HepG2 (cell line): Measurements from ENCODE around the gene SMAD6. TPM values are rescaled to one million over a fixed set of nuclear protein-coding genes. Genes with fewer than 3 reads are reported as not detected.

Experiments
- ATAC-seq: fragments of 200-7000 bp; cut with Tn5 transposase; 3 replicates; pipeline ENCODE4 v1.9.1; 2020; ENCODE audit warnings: mild to moderate bottlenecking, moderate library complexity
- BruUV-seq: library from RNA; stranded (reverse); fragments of 400-500 nt; replicated peaks from 2 replicates; lab custom pipeline; 2021; lab: Mats Ljungman, UMichigan
- CTCF ChIA-PET: fragments of 300-600 bp; formaldehyde crosslinking; extraction: SDS; loops from one replicate; lab custom pipeline; 2021; ENCODE audit warnings: low total read pairs, inconsistent platforms, low intra/inter-chr PET ratio; lab: Yijun Ruan, JAX
- POLR2A ChIA-PET: fragments of 350-600 bp; sonication (Branson Sonifier 250); formaldehyde crosslinking; loops from one replicate; lab custom pipeline; 2020; ENCODE audit warnings: antibody characterized with exemption, inconsistent platforms; lab: Yijun Ruan, JAX
- DNase-seq: peaks from one replicate; pipeline ENCODE4 v3.0.0-alpha.2; 2015; ENCODE audit warnings: low spot score
- FAIRE-seq: peaks from 3 replicates; lab custom pipeline; 2011; peaks lifted over from hg19 to GRCh38; lab: Jason Lieb, UNC
- H2AFZ ChIP-seq: one replicate; pipeline ENCODE4 v1.6.1; 2011; ENCODE audit warnings: low read length, inconsistent platforms
- H3K27ac ChIP-seq: fragments of 300-600 bp; 3 replicates; pipeline ENCODE4 v1.8.0; 2011; ENCODE audit warnings: mixed run types, mild to moderate bottlenecking, mixed read lengths, low read length, inconsistent platforms; ENCODE audit not compliant: insufficient read depth; ENCODE audit errors: extremely low read length
- H3K27me3 ChIP-seq, 2 experiments: fragments of 200-600 bp in 1 of 2; 2 replicates in 1 of 2; 3 replicates in 1 of 2; pipeline versions ENCODE4 v1.6.0 to v1.8.0; 2011; ENCODE audit warnings: low read length in 2 of 2, mild to moderate bottlenecking in 2 of 2, moderate library complexity in 2 of 2, inconsistent platforms in 1 of 2; ENCODE audit not compliant: insufficient read depth in 2 of 2, control insufficient read depth in 1 of 2
- H3K36me3 ChIP-seq, 2 experiments: fragments of 200-600 bp in 1 of 2; replicated peaks in 1 of 2; 2 replicates in 1 of 2; 3 replicates in 1 of 2; pipeline versions ENCODE4 v1.5.1 to v1.8.0; 2011; ENCODE audit warnings: low read length in 2 of 2, inconsistent platforms in 1 of 2; ENCODE audit not compliant: insufficient read depth in 2 of 2, control insufficient read depth in 1 of 2
- H3K4me1 ChIP-seq: 2 replicates; pipeline ENCODE4 v1.5.1; 2012; ENCODE audit warnings: low read length, inconsistent platforms; ENCODE audit not compliant: insufficient read depth
- H3K4me2 ChIP-seq: 2 replicates; pipeline ENCODE4 v1.6.0; 2011; ENCODE audit warnings: low read depth, low read length, inconsistent platforms
- H3K4me3 ChIP-seq, 3 experiments: fragments of 200-600 bp in 1 of 3; sonication (generic), shearing (Covaris generic) in 1 of 3; replicated peaks in 1 of 3; 2 replicates each; pipeline ENCODE4 v1.5.1; 2011 to 2016; ENCODE audit warnings: low read length in 3 of 3, inconsistent platforms in 2 of 3, low read depth in 2 of 3, mild to moderate bottlenecking in 2 of 3, control low read depth in 1 of 3, mixed read lengths in 1 of 3; ENCODE audit not compliant: insufficient read depth in 1 of 3
- H3K79me2 ChIP-seq: one replicate; pipeline ENCODE4 v1.6.1; 2011; ENCODE audit warnings: low read length, inconsistent platforms; ENCODE audit not compliant: insufficient read depth
- H3K9ac ChIP-seq: 2 replicates; pipeline ENCODE4 v1.6.0; 2011; ENCODE audit warnings: mild to moderate bottlenecking, low read depth, low read length, inconsistent platforms; ENCODE audit not compliant: insufficient read depth
- H3K9me3 ChIP-seq: 2 replicates; pipeline ENCODE4 v1.5.1; 2012; ENCODE audit warnings: mild to moderate bottlenecking, low read length
- H4K20me1 ChIP-seq: 2 replicates; pipeline ENCODE4 v1.6.0; 2011; ENCODE audit warnings: inconsistent platforms, mild to moderate bottlenecking, low read length, moderate library complexity; ENCODE audit not compliant: insufficient read depth
- FOXA3 ChIP-seq: IDR thresholded peaks from 2 replicates; pipeline ENCODE4 v1.6.1; 2016; ENCODE audit warnings: missing genetic modification reagents, missing compliant biosample characterization
- HDAC1 ChIP-seq: sonication (generic); formaldehyde crosslinking; IDR thresholded peaks from 2 replicates; pipeline ENCODE4 v1.5.1; 2020; ENCODE audit warnings: mild to moderate bottlenecking, missing genetic modification reagents
- KDM3A ChIP-seq: IDR thresholded peaks from 2 replicates; pipeline ENCODE4 v1.6.1; 2018; ENCODE audit warnings: low read depth, missing compliant biosample characterization
- NCOA1 ChIP-seq: sonication (generic); formaldehyde crosslinking; IDR thresholded peaks from 2 replicates; pipeline ENCODE4 v1.9.0; 2021; ENCODE audit warnings: missing genetic modification reagents
- NFE2L1 ChIP-seq: sonication (generic); formaldehyde crosslinking; IDR thresholded peaks from 2 replicates; pipeline ENCODE4 v1.4.0; 2020; ENCODE audit warnings: missing genetic modification reagents, mild to moderate bottlenecking, borderline replicate concordance
- PHB2 ChIP-seq: fragments of 450-650 bp; IDR thresholded peaks from 2 replicates; pipeline ENCODE4 v1.6.1; 2018; ENCODE audit not compliant: partially characterized antibody
- POLR2G ChIP-seq: fragments of 200-400 bp; formaldehyde crosslinking; IDR thresholded peaks from 2 replicates; pipeline ENCODE4 v1.6.1; 2018; ENCODE audit warnings: mild to moderate bottlenecking, low read depth, low read length, moderate library complexity
- TCF7 ChIP-seq: sonication (generic); IDR thresholded peaks from 2 replicates; pipeline ENCODE4 v1.6.1; 2016; ENCODE audit warnings: antibody characterized with exemption, low read depth
- TOPORS ChIP-seq: sonication (generic); formaldehyde crosslinking; IDR thresholded peaks from 2 replicates; pipeline ENCODE4 v1.8.0; 2023; ENCODE audit warnings: mild to moderate bottlenecking, missing genetic modification reagents
- TRIM24 ChIP-seq: sonication (generic); formaldehyde crosslinking; IDR thresholded peaks from 2 replicates; pipeline ENCODE4 v1.8.0; 2022; ENCODE audit warnings: mild to moderate bottlenecking, missing genetic modification reagents
- XRCC5 ChIP-seq: fragments of 200-400 bp; formaldehyde crosslinking; optimal IDR thresholded peaks from 2 replicates; pipeline ENCODE3; 2017; ENCODE audit warnings: mild to moderate bottlenecking, low read length
- ZBTB38 ChIP-seq: sonication (generic); formaldehyde crosslinking; IDR thresholded peaks from 2 replicates; pipeline ENCODE4 v1.5.1; 2020; ENCODE audit warnings: mild to moderate bottlenecking, missing genetic modification reagents
- ZC3H13 ChIP-seq: sonication (generic); formaldehyde crosslinking; IDR thresholded peaks from 2 replicates; pipeline ENCODE4 v1.8.1; 2023; ENCODE audit warnings: mild to moderate bottlenecking, missing genetic modification reagents, moderate library complexity
- ZFP41 ChIP-seq: sonication (generic); formaldehyde crosslinking; IDR thresholded peaks from 2 replicates; pipeline ENCODE4 v1.4.0; 2020; ENCODE audit warnings: mild to moderate bottlenecking, missing genetic modification reagents, borderline replicate concordance
- ZFP82 ChIP-seq: sonication (generic); formaldehyde crosslinking; IDR thresholded peaks from 2 replicates; pipeline ENCODE4 v1.5.1; 2020; ENCODE audit warnings: mild to moderate bottlenecking, missing genetic modification reagents, borderline replicate concordance
- ZNF331 ChIP-seq: sonication (generic); formaldehyde crosslinking; IDR thresholded peaks from 2 replicates; pipeline ENCODE4 v1.4.0; 2020; ENCODE audit warnings: missing genetic modification reagents
- WGBS: methylation state at CpG from one replicate; pipeline ENCODE4 v1.1.6; 2017; ENCODE audit warnings: low lambda C conversion rate; 5-methylcytosine and 5-hydroxymethylcytosine counted together
- in situ Hi-C: cut with HindIII; loops from 2 replicates; pipeline ENCODE4 v1.10.0; 2017; ENCODE audit warnings: low pct_unique_long_range_greater_than_20kb; ENCODE audit not compliant: extremely low pct_ligation_motif_present
- intact Hi-C: fragments of 100-400 bp; cut with micrococcal nuclease; formaldehyde crosslinking; loops from one replicate; pipeline ENCODE4 v1.10.0; 2022; ENCODE audit not compliant: unreplicated experiment
- polyA plus RNA-seq, 8 experiments: library from polyadenylated mRNA; depleted of rRNA in 3 of 8; stranded (reverse) in 7 of 8; unstranded in 1 of 8; fragments of >200 nt; fragmentation: Illumina TruSeq in 4 of 8; extraction: Trizol in 4 of 8; gene quantifications; 2 replicates each; pipeline versions ENCODE4 v1.2.1 to v1.2.3, GENCODE V29; 2011 to 2016; ENCODE audit warnings: low read depth in 4 of 8, missing spikeins in 1 of 8, mixed read lengths in 1 of 8; ENCODE audit not compliant: insufficient read depth in 1 of 8
- total RNA-seq, 5 experiments: library from RNA; depleted of rRNA; stranded (reverse); fragments of >200 nt; fragmentation: Illumina TruSeq; extraction: Trizol; gene quantifications; 2 replicates each; pipeline ENCODE4 v1.2.3, GENCODE V29; 2016; ENCODE audit warnings: low read depth in 1 of 5
- TF ChIP-seq, protein P1 (sequence below): sonication (generic); formaldehyde crosslinking; IDR thresholded peaks from 2 replicates; pipeline ENCODE4 v1.5.1; 2020; ENCODE audit warnings: mild to moderate bottlenecking, missing genetic modification reagents, moderate library complexity
- TF ChIP-seq, protein P2 (sequence below): sonication (generic); IDR thresholded peaks from 2 replicates; pipeline ENCODE4 v1.6.1; 2016; ENCODE audit warnings: low read depth, borderline replicate concordance
- TF ChIP-seq, protein P3 (sequence below): IDR thresholded peaks from 2 replicates; pipeline ENCODE4 v1.6.1; 2012; ENCODE audit warnings: inconsistent platforms

SMAD6 gene
- total and polyA plus RNA-seq, 2 of the 13 experiments (the other 11 are each of a cell fraction or from before 2014, with no cell fraction given), result 3.3 to 4.4 TPM

DNA sequence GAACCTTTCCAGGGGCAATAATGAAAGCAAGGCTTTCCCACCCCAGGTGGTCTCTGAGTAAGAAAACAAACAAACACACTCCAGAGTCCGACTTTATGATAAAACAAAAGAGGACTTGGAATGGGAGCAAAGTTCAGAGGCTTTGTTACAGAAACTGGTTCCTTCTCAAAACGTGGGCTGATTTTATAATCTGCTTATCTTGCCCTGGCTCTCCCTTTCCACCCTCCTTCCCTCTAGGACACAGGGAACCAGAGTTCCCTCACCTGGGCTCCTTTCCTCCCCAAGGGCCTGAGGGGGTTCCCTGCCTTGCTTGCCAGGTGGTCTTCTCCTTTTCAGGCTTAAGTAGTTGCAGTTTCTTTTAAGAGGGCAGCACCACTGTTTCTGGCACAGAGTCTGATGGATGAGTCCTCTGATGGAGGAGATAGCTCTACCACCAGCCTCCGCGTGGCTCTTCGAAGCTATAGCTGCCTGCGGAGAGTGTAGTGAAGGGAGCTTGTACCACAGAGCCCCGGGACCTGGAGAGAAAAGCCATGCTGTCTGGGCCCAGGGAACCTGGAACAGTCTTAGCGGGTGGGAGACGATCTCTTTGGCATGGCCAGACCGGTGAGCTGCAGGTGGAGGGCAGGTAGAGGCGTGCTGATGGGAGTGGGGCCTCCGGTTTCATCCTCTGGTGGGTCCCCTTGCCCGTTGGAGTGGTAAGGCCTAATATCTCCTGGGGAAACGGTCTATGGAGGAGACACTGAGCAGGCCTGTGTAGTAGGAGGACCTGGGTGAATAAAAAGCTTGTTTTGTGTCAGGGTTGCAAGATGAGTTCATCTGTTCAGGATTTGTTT lies 68.7 kb downstream of the SMAD6 start (continued):
- TF ChIP-seq NCOA1 (CRISPR knock-in tag) (peak; percentile 54; the same call in 1 of the 2 replicates), TRIM24 (no peak), ZC3H13 (CRISPR knock-in tag) (no peak), NFE2L1 (CRISPR knock-in tag) (no peak), ZBTB38 (CRISPR knock-in tag) (no peak), ZFP82 (no peak), ZNF331 (CRISPR knock-in tag) (peak; percentile 41; the same call in 1 of the 2 replicates)

DNA sequence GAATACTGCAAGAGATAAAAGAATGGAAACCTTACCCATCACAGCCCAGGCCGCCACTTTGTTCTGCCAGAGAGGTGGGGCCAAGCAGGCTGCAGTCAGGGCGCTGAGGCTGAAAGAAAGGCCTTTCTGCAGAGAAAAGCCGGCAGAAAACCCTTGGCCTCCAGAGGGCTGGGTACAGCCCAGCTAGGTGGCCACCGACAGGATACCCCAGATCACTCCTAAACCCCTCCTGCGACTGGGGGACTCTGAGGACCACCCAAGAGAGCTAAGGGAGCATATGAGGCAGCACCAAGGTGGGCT lies 69.3 kb downstream of the SMAD6 start:
- WGBS, result 0% methylated on average over 1 of the region's 5 CpGs
- Histone ChIP-seq H3K4me3 (peak overlapping the region; percentile 15 to 70 (median 38); a peak in 5 of 6 replicates), H3K36me3 (no peaks in the 10 kb centered on the region), H3K9me3 (no peaks in the 10 kb centered on the region), H3K4me2 (peak overlapping the region; percentile 93), H3K9ac (peak overlapping the region; percentile 81), H2AFZ (no peak overlapping the region), H3K27ac (peak overlapping the region; percentile 87), H3K27me3 (no peaks in the 10 kb centered on the region), H4K20me1 (no peaks in the 10 kb centered on the region), H3K79me2 (no peaks in the 10 kb centered on the region), H3K4me1 (peaks cover 83% of the 10 kb centered on the region)
- POLR2A ChIA-PET, result interaction anchor here (1.0 to 4.6 kb wide), 16 partner anchors 8 to 266 kb away, joined by 3 to 96 read pairs (median 5); partner anchors contain the start of genes SMAD6 and ZWILCH
- FAIRE-seq, result peak; percentile 50
- CTCF ChIA-PET, result no interaction called here
- DNase-seq, result no peak
- ATAC-seq, result peak; percentile 46; the same call in 2 of the 3 replicates
- no TSS peak for BruUV-seq
- intact Hi-C loops, result loop anchor here (1.0 to 5.0 kb wide), 5 partner anchors 32 to 169 kb away; partner anchors contain the start of gene SMAD6
- in situ Hi-C loops, result loop anchor here (5.0 kb wide), 1 partner anchor 69 kb away; the partner anchor contains the start of gene SMAD6
- TF ChIP-seq TOPORS (CRISPR knock-in tag), result no peak
- peak; percentile 68 for TF ChIP-seq XRCC5
- TF ChIP-seq PHB2, result no peak
- TF ChIP-seq KDM3A, result 0 out of 2 replicates have a peak, but pooled peaks have one; percentile 30
- 0 out of 2 replicates have a peak, but pooled peaks have one; percentile 14 for TF ChIP-seq FOXA3
- peak; percentile 63 for TF ChIP-seq POLR2G
- no peak for TF ChIP-seq ZFP41 (CRISPR knock-in tag)
- TF ChIP-seq HDAC1 (CRISPR knock-in tag), result 0 out of 2 replicates have a peak, but pooled peaks have one; percentile 40
- TF ChIP-seq, protein P1, sequence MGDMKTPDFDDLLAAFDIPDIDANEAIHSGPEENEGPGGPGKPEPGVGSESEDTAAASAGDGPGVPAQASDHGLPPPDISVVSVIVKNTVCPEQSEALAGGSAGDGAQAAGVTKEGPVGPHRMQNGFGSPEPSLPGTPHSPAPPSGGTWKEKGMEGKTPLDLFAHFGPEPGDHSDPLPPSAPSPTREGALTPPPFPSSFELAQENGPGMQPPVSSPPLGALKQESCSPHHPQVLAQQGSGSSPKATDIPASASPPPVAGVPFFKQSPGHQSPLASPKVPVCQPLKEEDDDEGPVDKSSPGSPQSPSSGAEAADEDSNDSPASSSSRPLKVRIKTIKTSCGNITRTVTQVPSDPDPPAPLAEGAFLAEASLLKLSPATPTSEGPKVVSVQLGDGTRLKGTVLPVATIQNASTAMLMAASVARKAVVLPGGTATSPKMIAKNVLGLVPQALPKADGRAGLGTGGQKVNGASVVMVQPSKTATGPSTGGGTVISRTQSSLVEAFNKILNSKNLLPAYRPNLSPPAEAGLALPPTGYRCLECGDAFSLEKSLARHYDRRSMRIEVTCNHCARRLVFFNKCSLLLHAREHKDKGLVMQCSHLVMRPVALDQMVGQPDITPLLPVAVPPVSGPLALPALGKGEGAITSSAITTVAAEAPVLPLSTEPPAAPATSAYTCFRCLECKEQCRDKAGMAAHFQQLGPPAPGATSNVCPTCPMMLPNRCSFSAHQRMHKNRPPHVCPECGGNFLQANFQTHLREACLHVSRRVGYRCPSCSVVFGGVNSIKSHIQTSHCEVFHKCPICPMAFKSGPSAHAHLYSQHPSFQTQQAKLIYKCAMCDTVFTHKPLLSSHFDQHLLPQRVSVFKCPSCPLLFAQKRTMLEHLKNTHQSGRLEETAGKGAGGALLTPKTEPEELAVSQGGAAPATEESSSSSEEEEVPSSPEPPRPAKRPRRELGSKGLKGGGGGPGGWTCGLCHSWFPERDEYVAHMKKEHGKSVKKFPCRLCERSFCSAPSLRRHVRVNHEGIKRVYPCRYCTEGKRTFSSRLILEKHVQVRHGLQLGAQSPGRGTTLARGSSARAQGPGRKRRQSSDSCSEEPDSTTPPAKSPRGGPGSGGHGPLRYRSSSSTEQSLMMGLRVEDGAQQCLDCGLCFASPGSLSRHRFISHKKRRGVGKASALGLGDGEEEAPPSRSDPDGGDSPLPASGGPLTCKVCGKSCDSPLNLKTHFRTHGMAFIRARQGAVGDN, result peak; percentile 59
- TF ChIP-seq, protein P2, sequence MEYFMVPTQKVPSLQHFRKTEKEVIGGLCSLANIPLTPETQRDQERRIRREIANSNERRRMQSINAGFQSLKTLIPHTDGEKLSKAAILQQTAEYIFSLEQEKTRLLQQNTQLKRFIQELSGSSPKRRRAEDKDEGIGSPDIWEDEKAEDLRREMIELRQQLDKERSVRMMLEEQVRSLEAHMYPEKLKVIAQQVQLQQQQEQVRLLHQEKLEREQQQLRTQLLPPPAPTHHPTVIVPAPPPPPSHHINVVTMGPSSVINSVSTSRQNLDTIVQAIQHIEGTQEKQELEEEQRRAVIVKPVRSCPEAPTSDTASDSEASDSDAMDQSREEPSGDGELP, result no peak
- TF ChIP-seq TCF7, result peak; percentile 64; the same call in 1 of the 2 replicates
- TF ChIP-seq, protein P3, sequence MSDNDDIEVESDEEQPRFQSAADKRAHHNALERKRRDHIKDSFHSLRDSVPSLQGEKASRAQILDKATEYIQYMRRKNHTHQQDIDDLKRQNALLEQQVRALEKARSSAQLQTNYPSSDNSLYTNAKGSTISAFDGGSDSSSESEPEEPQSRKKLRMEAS, result 0 out of 2 replicates have a peak, but pooled peaks have one; percentile 0
